Fibroblast of the aortic adventitia (primary cell): ENCODE measurements around the gene PDZD7. TPM values are rescaled to one million over a fixed set of nuclear protein-coding genes. Genes with fewer than 3 reads are reported as not detected.

Experiments used
- DNase-seq: peaks from one replicate; pipeline ENCODE4 v3.0.0-alpha.2; 2010; ENCODE audit warnings: low read depth
- H3K4me3 ChIP-seq: 2 replicates; pipeline ENCODE4 v1.5.1; 2011; ENCODE audit warnings: low read depth, mild to moderate bottlenecking, control low read depth, low read length, moderate library complexity
- total RNA-seq: library from RNA; depleted of rRNA; stranded (reverse); fragments of >200 nt; gene quantifications from 2 replicates; pipeline ENCODE4 v1.2.3, GENCODE V29; 2012; ENCODE audit warnings: low replicate concordance
- TF ChIP-seq, protein P1 (sequence below): IDR thresholded peaks from 2 replicates; pipeline ENCODE4 v1.5.1; 2011; ENCODE audit warnings: mild to moderate bottlenecking, low read length, control low read depth, inconsistent platforms; ENCODE audit not compliant: insufficient read depth

The PDZD7 gene
- total RNA-seq, 1 donor = 0.27 TPM

DNA sequence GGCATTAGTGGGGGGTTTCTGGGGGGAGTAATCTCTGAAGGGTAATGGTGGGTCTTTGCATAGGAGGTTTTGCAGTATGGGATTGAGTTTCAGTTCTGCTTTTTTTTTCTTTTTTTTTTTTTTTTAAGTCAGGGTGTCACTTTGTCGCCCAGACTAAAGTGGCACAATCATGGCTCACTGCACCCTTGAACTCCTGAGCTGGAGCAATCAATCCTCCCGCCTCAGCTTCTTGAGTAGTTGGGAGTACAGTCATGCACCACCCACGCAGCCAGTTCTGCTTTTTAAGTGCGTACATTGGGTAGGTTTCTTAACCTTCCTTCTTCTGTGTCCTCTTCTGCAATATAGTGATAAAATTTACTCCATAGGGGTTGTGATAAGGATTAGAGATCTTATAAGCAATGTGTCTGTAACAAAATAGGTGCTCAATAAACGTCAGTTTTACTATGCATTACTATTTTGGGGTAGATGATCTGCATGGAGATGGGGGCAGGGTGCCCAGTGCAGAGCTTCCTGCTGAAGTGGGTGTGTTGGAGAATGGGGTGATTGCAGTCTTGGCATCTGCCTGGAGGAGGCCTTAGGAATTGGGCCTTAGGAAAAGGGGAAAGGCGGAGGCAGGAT lies 40.4 kb upstream of the PDZD7 start:
- peak; percentile 19 for DNase-seq
- H3K4me3 ChIP-seq = no peak overlapping the region
- TF ChIP-seq, protein P1, sequence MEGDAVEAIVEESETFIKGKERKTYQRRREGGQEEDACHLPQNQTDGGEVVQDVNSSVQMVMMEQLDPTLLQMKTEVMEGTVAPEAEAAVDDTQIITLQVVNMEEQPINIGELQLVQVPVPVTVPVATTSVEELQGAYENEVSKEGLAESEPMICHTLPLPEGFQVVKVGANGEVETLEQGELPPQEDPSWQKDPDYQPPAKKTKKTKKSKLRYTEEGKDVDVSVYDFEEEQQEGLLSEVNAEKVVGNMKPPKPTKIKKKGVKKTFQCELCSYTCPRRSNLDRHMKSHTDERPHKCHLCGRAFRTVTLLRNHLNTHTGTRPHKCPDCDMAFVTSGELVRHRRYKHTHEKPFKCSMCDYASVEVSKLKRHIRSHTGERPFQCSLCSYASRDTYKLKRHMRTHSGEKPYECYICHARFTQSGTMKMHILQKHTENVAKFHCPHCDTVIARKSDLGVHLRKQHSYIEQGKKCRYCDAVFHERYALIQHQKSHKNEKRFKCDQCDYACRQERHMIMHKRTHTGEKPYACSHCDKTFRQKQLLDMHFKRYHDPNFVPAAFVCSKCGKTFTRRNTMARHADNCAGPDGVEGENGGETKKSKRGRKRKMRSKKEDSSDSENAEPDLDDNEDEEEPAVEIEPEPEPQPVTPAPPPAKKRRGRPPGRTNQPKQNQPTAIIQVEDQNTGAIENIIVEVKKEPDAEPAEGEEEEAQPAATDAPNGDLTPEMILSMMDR = no peak

DNA sequence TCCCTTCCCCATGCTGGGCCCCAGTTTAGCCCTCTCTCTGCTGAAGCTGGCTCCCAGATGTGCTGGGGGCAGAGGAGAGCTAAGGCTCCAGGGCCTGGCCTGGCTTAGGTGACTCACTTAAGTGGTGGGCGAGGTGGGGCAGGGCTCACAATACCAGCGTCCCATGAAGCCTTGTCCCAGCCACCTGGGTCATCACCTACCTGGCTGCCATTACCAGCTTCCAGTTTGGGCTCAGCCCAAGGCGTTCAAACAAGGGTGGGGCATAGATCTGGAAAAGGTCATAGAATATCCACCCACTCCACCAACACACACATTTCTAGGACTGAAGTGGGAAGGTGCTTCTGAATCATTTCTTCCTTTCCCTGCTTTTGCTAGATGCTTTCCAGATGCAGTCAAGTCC lies 39.2 kb upstream of the PDZD7 start:
- DNase-seq = no peak
- no peak overlapping the region for H3K4me3 ChIP-seq
- TF ChIP-seq, protein P1 = no peak

DNA sequence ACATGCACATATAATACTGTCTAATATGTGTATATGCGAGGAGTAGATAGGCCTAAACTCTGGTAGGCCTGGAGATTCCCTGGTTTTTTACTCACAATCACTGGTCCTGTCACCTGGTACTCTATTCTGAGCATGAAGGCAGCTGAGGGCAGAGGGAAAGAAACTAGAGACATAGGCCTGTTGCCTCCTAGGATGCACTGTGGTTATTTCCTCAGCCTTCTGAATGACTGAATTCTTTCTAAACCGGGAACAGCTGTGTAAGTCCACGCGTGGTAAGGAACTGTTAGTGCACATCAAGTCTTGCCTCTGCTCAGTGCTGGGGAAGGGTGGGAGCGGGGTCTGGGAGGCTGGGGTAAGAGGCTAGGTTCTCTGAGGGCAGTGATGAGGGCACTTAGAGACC lies 38.5 kb upstream of the PDZD7 start:
- no peak for DNase-seq
- TF ChIP-seq, protein P1 = no peak
- H3K4me3 ChIP-seq = no peak overlapping the region

DNA sequence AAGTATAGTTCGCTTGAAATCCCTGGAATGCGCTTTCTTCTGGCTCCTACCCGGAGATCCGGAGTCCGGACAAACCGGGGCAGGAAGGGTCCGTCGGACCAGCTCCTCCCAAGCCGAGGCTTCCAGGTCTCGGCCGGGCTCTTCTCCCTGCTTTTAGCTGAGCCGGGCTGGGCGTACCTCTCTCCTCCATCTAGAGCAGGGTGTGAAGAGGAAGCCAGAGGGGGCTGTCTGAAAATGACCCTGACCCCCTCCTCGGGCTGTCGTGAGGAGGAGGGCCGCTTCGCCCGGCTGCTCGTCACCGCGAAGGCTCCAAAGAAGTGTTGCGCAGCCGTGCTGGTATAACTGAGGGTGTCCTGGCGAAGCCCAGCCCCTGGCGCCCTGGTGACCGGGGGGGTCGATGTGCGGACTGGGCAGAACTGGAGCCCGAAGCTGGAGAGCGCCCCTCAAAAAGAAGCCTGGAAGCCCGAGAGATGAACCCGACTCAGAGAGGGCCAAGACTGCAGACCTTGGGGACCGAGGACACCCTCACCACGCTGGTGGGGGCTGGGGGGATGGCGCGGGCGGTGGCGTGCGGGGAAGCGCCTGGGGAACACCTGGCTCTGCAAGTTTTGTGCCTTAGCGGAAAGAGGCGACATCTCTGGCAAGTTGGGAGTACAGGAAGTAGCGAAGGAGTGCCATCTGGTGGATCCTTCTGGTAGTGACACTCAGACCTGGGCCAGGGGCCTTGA lies 36.6 kb upstream of the PDZD7 start:
- TF ChIP-seq, protein P1 = peak; percentile 88
- peak overlapping the region; percentile 64 for H3K4me3 ChIP-seq
- DNase-seq = peak; percentile 87

DNA sequence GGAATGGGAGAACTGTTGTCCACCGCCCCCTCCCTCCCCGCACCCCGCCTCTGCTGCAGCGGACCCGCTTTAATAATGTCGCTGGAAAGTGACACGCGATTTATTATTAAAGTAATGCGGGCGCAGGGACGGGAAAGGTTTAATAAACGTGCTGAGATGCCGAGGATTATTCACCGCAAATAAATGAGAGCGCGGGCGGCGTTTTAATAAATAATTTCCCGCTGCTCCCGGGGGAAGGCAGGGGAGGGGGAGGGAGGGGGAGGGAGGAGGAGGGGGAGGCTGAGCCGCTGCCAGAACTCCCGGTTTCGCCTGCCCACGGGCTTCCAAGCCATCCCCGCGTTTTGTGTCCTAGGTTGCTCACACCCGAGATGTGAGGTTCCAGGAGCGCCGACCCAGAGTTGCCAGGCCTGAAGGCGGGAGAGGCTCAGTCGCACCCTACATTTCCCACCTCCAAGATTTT lies 36.0 kb upstream of the PDZD7 start:
- TF ChIP-seq, protein P1 = no peak
- H3K4me3 ChIP-seq = peak overlapping the region; percentile 64
- peak; percentile 10 for DNase-seq

DNA sequence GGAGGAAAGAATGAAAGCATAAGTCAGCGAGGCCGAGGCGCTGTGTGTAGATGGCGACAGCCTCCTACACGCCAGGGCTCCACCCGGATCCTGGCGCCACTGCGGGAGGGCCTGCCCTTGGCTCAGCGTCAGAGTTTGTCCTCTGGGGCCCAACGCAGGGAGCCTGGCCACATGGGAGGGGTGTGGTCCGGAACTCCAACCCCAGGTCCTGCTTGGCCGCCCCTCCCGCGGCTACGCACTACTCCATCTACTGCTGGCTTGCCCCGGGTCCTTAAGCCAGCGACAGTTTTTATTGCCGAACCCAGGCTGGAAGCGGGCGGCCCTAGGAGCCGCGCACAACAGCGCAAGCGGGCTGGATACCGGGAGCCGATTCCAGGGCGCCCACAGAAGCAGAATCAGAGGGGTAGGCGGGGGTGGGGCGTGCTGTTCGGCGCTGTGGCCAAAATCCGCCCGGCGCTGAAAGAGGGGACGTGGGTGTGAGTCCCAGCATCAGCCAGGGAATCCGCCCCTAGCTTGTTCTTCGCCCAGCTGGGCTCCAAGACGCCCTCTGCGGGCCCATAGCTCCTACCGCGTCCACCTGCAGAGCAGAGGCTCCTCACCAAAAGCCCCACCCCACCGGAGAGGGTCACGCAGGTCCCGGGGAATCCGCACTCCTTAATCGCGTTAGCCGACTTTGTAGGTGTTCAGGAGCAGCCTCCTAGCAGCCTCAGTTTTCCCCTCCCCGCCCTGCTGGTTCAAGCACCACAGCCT lies 35.4 kb upstream of the PDZD7 start:
- H3K4me3 ChIP-seq = peak overlapping the region; percentile 64
- TF ChIP-seq, protein P1 = peak; percentile 62
- peak; percentile 79 for DNase-seq
